Naive B cell (primary cell): Measurements from ENCODE around the gene AQP1. TPM values are rescaled to one million over a fixed set of nuclear protein-coding genes. Genes with fewer than 3 reads are reported as not detected.

Experiments used
- ATAC-seq, 2 donors: fragments of 150-1000 bp; cut with Tn5 transposase; 2 replicates each; pipeline ENCODE4 v1.10.0; 2021; ENCODE audit warnings: low read depth in 2 of 2, mild to moderate bottlenecking in 2 of 2, moderate library complexity in 2 of 2
- DNase-seq: peaks from one replicate; pipeline ENCODE4 v3.0.0; 2022
- H3K27ac Mint-ChIP-seq, 6 donors: one replicate each; pipeline ENCODE4 v1.8.0; 2020 to 2022; ENCODE audit warnings: mild to moderate bottlenecking in 6 of 6, mixed read lengths in 6 of 6, moderate library complexity in 5 of 6, inconsistent platforms in 2 of 6
- H3K27me3 Mint-ChIP-seq, 3 donors: one replicate each; pipeline ENCODE4 v1.8.0; 2021 to 2022; ENCODE audit warnings: mixed read lengths in 3 of 3, mild to moderate bottlenecking in 1 of 3
- H3K36me3 Mint-ChIP-seq, 2 donors: one replicate each; pipeline ENCODE4 v1.8.0; 2020 to 2022; ENCODE audit warnings: mixed read lengths in 2 of 2, inconsistent platforms in 1 of 2, mild to moderate bottlenecking in 1 of 2
- H3K4me1 Mint-ChIP-seq, 3 donors: one replicate each; pipeline ENCODE4 v1.8.0; 2020 to 2022; ENCODE audit warnings: mixed read lengths in 3 of 3, inconsistent platforms in 1 of 3, mild to moderate bottlenecking in 1 of 3, moderate library complexity in 1 of 3
- H3K4me3 Mint-ChIP-seq, 8 donors: one replicate each; pipeline ENCODE4 v1.8.0; 2020 to 2022; ENCODE audit warnings: mild to moderate bottlenecking in 8 of 8, mixed read lengths in 8 of 8, moderate library complexity in 8 of 8, inconsistent platforms in 2 of 8
- H3K9me3 Mint-ChIP-seq, 7 donors: one replicate each; pipeline ENCODE4 v1.8.0; 2020 to 2022; ENCODE audit warnings: mixed read lengths in 7 of 7, mild to moderate bottlenecking in 5 of 7, inconsistent platforms in 2 of 7, moderate library complexity in 1 of 7
- polyA plus RNA-seq, 6 donors: library from polyadenylated mRNA; unstranded; fragments of 300-500 nt; fragmentation: Illumina TruSeq; gene quantifications; one replicate each; pipeline ENCODE4 v1.2.3, GENCODE V29; 2021; ENCODE audit warnings: low read depth in 6 of 6

The AQP1 gene
- polyA plus RNA-seq, 6 donors from 2014 or later = not detected

DNA sequence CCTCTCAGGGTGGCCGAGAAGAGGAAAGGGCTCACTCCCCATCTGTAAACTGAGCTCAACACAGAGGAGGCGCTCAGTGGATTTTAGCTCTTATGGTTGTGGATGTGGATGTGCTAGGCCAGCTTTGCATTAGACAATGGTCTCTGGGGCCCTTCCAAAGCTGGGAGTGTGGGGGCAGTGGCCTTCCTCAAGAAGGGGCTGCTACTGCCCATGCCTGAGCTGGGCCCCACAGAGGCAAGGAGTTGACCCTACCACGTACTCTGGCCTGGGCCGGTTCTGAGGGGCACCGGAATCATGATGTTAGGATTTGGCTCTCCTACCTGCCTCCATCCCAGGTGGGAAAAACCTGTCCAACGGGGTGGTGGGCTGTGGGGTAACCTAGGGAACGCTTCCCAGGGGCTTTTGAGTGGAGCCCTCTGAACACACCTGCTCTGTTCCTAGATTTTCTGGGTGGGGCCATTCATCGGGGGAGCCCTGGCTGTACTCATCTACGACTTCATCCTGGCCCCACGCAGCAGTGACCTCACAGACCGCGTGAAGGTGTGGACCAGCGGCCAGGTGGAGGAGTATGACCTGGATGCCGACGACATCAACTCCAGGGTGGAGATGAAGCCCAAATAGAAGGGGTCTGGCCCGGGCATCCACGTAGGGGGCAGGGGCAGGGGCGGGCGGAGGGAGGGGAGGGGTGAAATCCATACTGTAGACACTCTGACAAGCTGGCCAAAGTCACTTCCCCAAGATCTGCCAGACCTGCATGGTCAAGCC lies 11.5 kb downstream of the AQP1 start:
- peaks cover 0 to 16% (median 5%) of the 10 kb centered on the region in 7 donors for H3K9me3 Mint-ChIP-seq
- no peak for DNase-seq
- no peaks in the 10 kb centered on the region for H3K36me3 Mint-ChIP-seq

GRCh38 chr7:30923774-30924413 lies 12.2 kb downstream of the AQP1 start:
- Mint-ChIP-seq H3K4me1 (no peaks in the 10 kb centered on the region), H3K9me3 (peaks cover 0 to 16% (median 5%) of the 10 kb centered on the region in 7 donors)

More for the DNA sequence above, 11.5 kb downstream of the AQP1 start:
- Mint-ChIP-seq H3K27me3 (no peaks in the 10 kb centered on the region), H3K27ac (no peak overlapping the region), H3K4me1 (no peaks in the 10 kb centered on the region), H3K4me3 (no peak overlapping the region)
- ATAC-seq = no peak

GRCh38 chr7:30924624-30925023 lies 13.0 kb downstream of the AQP1 start:
- peaks cover 0 to 16% (median 5%) of the 10 kb centered on the region in 7 donors for H3K9me3 Mint-ChIP-seq
- ATAC-seq = no peak
- no peak for DNase-seq
- H3K27me3 Mint-ChIP-seq = peaks cover 0 to 5% (median 0%) of the 10 kb centered on the region in 3 donors
- no peaks in the 10 kb centered on the region for H3K36me3 Mint-ChIP-seq
- H3K27ac Mint-ChIP-seq = no peak overlapping the region
- no peaks in the 10 kb centered on the region for H3K4me1 Mint-ChIP-seq
- no peak overlapping the region for H3K4me3 Mint-ChIP-seq

More at GRCh38 chr7:30923774-30924413, 12.2 kb downstream of the AQP1 start:
- DNase-seq = no peak
- Mint-ChIP-seq H3K36me3 (no peaks in the 10 kb centered on the region), H3K27me3 (peaks cover 0 to 5% (median 0%) of the 10 kb centered on the region in 3 donors), H3K4me3 (no peak overlapping the region), H3K27ac (no peak overlapping the region)
- no peak for ATAC-seq

- ATAC-seq (no peak), DNase-seq (no peak)
- Mint-ChIP-seq H3K27ac (no peak overlapping the region), H3K36me3 (no peaks in the 10 kb centered on the region), H3K27me3 (peaks cover 0 to 5% (median 0%) of the 10 kb centered on the region in 3 donors), H3K4me3 (no peak overlapping the region), H3K4me1 (no peaks in the 10 kb centered on the region), H3K9me3 (peaks cover 0 to 16% (median 5%) of the 10 kb centered on the region in 7 donors)
These were observed 13.5 kb downstream of the AQP1 start for GRCh38 chr7:30925117-30925516.

- Mint-ChIP-seq H3K27ac (no peak overlapping the region), H3K27me3 (peaks cover 0 to 5% (median 0%) of the 10 kb centered on the region in 3 donors), H3K9me3 (peaks cover 0 to 16% (median 5%) of the 10 kb centered on the region in 7 donors), H3K36me3 (no peaks in the 10 kb centered on the region), H3K4me3 (no peak overlapping the region), H3K4me1 (no peaks in the 10 kb centered on the region)
- no peak for ATAC-seq
- no peak for DNase-seq
These were observed 14.3 kb downstream of the AQP1 start for GRCh38 chr7:30925913-30926312.

- Mint-ChIP-seq H3K4me3 (no peak overlapping the region), H3K27ac (no peak overlapping the region), H3K27me3 (peaks cover 0 to 5% (median 0%) of the 10 kb centered on the region in 3 donors), H3K36me3 (no peaks in the 10 kb centered on the region), H3K4me1 (no peaks in the 10 kb centered on the region), H3K9me3 (peaks cover 0 to 16% (median 5%) of the 10 kb centered on the region in 7 donors)
- no peak for DNase-seq
- ATAC-seq = no peak
These were observed 14.7 kb downstream of the AQP1 start for GRCh38 chr7:30926313-30926712.

DNA sequence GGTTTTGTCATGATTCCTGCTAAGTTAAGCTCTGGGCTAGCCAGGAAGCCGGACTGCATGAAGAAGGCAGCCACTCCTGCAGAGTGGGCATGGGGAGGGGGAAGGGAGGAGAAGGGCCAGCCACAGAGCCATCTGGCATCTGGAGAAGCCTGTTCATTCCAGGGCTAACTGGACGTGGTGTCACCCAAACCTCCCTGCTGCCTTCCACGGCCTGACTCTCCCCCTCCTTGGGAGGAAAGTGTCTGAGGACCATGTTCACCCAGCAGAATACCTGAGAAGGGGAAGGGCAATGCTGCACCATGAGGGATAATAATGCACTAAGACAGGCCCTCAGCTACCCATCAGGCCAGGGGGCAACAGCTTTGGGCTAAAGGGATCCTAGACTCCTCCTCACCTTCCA lies 15.4 kb downstream of the AQP1 start:
- DNase-seq (no peak), ATAC-seq (no peak)
- Mint-ChIP-seq H3K27ac (no peak overlapping the region), H3K4me1 (no peaks in the 10 kb centered on the region), H3K36me3 (no peaks in the 10 kb centered on the region), H3K4me3 (no peak overlapping the region), H3K27me3 (peaks cover 0 to 5% (median 0%) of the 10 kb centered on the region in 3 donors), H3K9me3 (peaks cover 0 to 16% (median 5%) of the 10 kb centered on the region in 7 donors)

DNA sequence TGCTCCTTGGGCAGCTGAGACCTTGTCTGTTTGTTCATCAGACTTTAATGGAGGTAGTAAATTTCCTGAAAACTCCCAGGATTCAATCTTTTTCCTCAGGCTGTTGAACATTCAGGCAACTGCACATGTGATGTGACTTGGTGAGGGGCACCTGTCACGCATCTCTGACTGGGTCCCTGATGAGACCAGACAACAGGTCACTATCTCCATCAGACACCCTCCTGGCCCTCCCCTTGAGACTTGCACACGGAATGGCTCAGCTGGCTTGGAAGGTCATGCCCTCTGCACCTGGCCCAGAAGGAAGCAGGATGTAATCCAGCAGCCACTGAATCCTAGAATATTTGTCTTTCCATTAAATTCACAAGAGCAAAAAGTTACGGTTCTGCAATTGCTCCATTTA lies 15.9 kb downstream of the AQP1 start:
- peaks cover 0 to 5% (median 0%) of the 10 kb centered on the region in 3 donors for H3K27me3 Mint-ChIP-seq
- no peak overlapping the region for H3K4me3 Mint-ChIP-seq
- no peak for ATAC-seq
- no peak overlapping the region for H3K27ac Mint-ChIP-seq
- H3K36me3 Mint-ChIP-seq = no peaks in the 10 kb centered on the region
- H3K4me1 Mint-ChIP-seq = no peaks in the 10 kb centered on the region
- no peak for DNase-seq
- H3K9me3 Mint-ChIP-seq = peaks cover 0 to 16% (median 5%) of the 10 kb centered on the region in 7 donors

DNA sequence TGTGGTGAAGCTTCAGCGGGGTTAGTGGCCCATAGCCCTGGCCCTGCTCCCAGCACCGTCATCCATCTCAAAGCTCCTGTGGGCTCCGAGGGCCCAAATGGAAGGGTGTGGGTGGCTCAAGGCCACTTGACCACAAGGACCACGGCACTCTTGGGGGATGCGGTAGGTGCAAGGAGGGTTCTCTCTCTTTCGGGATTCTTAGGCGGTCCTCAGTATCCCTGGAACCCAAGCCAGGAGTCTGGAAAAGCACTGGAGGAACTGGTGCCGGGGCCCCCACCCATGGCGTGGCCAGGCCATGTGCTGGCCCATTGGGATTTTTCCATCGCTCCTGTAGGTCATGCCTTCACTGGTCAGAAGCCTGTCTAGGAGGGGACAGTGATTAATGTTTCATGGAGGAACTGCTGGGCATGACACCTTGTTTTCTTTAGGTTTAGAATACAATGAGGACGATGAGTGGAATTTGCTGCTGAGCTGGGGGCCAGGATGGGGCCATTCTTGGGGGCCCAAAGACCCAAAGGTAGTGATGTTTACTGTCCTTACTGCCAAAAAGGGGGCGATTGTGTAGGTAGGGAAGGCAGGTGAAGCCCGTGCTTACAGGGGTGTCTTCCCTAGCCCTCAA lies 16.7 kb downstream of the AQP1 start:
- no peak overlapping the region for H3K4me3 Mint-ChIP-seq
- H3K36me3 Mint-ChIP-seq = no peaks in the 10 kb centered on the region
- peaks cover 0 to 16% (median 5%) of the 10 kb centered on the region in 7 donors for H3K9me3 Mint-ChIP-seq
- H3K27ac Mint-ChIP-seq = no peak overlapping the region
- peaks cover 0 to 5% (median 0%) of the 10 kb centered on the region in 3 donors for H3K27me3 Mint-ChIP-seq
- DNase-seq (no peak), ATAC-seq (no peak)
- no peaks in the 10 kb centered on the region for H3K4me1 Mint-ChIP-seq

DNA sequence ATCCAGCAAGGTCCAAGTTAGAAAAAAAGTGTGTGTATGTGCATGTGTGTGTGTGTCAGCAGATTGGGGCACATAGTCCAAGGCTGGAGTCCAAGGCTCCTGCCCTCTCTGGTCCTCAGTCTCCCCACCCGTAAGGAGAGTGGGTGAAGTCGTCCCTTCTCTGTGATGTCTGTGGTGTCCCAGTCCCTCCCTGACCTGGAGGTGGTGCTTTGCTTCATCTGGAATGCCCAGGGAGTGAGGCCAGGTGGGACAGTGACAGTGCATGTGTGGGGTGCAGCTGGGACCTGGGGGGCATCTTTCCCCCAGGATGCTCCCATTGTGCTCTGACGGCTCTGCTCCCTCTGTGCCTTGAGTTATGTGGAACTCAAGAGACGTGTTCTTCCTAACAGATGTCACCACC lies 18.0 kb downstream of the AQP1 start:
- DNase-seq (no peak), ATAC-seq (no peak)
- no peaks in the 10 kb centered on the region for H3K36me3 Mint-ChIP-seq
- H3K4me3 Mint-ChIP-seq = no peak overlapping the region
- H3K27ac Mint-ChIP-seq = no peak overlapping the region
- H3K4me1 Mint-ChIP-seq = no peaks in the 10 kb centered on the region
- peaks cover 0 to 5% (median 0%) of the 10 kb centered on the region in 3 donors for H3K27me3 Mint-ChIP-seq
- peaks cover 0 to 16% (median 5%) of the 10 kb centered on the region in 7 donors for H3K9me3 Mint-ChIP-seq

- Mint-ChIP-seq H3K9me3 (peaks cover 0 to 16% (median 5%) of the 10 kb centered on the region in 7 donors), H3K36me3 (no peaks in the 10 kb centered on the region), H3K4me1 (no peaks in the 10 kb centered on the region), H3K27me3 (peaks cover 0 to 11% (median 0%) of the 10 kb centered on the region in 3 donors), H3K27ac (no peak overlapping the region), H3K4me3 (no peak overlapping the region)
- no peak for ATAC-seq
- no peak for DNase-seq
These were observed 19.0 kb downstream of the AQP1 start for GRCh38 chr7:30930621-30931020.

DNA sequence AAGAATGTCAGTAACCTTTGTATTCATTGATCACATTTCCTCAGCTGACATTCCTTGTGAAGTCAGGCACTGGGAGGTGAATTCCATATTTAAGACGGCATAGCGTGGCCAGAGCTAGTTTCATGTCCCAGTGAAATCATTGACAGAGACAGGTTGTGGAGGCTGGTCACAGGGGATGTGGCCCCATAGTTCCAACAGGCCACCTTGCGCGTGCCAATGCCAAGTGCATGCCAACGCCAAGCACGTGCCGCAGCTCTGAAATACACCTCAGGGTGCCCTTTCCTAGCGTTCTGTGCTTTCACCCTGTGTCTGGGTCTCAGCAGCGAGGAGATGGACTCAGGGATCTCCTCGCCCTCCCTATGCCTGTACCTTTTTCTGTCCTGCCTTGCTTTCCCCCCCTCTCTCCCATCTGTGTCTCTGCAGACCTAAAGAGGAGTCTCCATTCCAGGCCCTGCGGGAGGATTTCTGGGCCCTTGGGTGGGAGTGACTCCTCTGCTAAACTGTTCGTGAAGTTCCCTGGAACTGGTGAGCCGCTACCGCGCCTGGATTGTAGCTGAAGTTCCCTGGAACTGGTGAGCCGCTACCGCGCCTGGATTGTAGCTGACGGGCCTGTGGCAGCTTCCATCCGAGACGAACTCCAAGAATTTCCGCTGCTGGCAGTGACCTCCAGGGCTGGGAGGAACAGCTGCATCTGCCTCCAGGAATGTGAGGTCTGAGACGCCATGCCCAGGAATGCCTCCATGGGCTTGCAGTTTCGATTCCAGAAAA lies 19.7 kb downstream of the AQP1 start:
- Mint-ChIP-seq H3K4me3 (no peak overlapping the region), H3K4me1 (no peaks in the 10 kb centered on the region), H3K36me3 (no peaks in the 10 kb centered on the region), H3K9me3 (peaks cover 0 to 16% (median 5%) of the 10 kb centered on the region in 7 donors), H3K27me3 (peaks cover 0 to 13% (median 2%) of the 10 kb centered on the region in 3 donors), H3K27ac (no peak overlapping the region)
- no peak for DNase-seq
- no peak for ATAC-seq

DNA sequence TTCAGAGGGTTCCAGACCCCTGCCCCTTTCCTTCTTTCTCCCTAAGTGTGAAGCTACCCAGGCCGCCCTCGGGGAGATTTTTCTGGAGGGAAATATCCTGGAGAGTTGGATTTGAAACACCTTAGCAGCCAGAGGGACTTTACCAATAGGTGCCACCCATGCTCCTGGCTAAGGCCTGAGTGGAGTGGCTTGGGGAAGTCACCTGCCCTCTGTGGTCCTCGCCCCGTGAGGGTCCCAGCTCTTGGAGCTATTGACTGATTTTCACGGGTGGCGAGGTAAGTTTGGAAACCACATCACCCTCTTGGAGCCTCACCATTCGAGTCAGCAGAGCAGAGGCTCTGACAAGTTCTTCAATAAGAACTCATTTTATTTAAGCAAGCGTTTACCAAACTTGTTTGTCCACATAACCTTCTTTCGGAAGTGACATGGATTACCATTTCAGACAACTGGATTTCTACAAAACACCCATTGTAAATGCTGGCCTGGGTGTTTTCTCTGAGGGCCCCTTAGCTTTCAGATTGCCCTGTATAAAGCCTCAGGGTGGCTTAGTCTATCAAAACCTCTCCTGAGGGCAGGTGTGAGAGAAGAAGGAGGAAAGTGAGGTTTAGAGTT lies 20.4 kb downstream of the AQP1 start:
- H3K36me3 Mint-ChIP-seq = no peaks in the 10 kb centered on the region
- H3K4me1 Mint-ChIP-seq = no peaks in the 10 kb centered on the region
- peaks cover 0 to 20% (median 6%) of the 10 kb centered on the region in 3 donors for H3K27me3 Mint-ChIP-seq
- H3K27ac Mint-ChIP-seq = no peak overlapping the region
- DNase-seq (no peak), ATAC-seq (no peak)
- peaks cover 0 to 11% (median under 1%) of the 10 kb centered on the region in 7 donors for H3K9me3 Mint-ChIP-seq
- H3K4me3 Mint-ChIP-seq = no peak overlapping the region
